BJ (cell line): ENCODE results near the gene BLOC1S1. TPM values are rescaled to one million over a fixed set of nuclear protein-coding genes. Genes with fewer than 3 reads are reported as not detected.

ENCODE experiments used
- CTCF ChIA-PET: fragments of 350-600 bp; formaldehyde crosslinking; extraction: SDS; loops from one replicate; lab custom pipeline; 2021; ENCODE audit warnings: antibody characterized with exemption, inconsistent platforms; lab: Yijun Ruan, JAX
- POLR2A ChIA-PET: fragments of 300-600 bp; sonication (Branson Sonifier 250); formaldehyde crosslinking; extraction: SDS; loops from one replicate; lab custom pipeline; 2021; ENCODE audit warnings: antibody characterized with exemption; lab: Charles Lee
- DNase-seq: peaks from one replicate; pipeline ENCODE4 v3.0.0-alpha.2; 2011; ENCODE audit warnings: low read depth
- H3K27me3 ChIP-seq: 2 replicates; pipeline ENCODE4 v1.6.0; 2011; ENCODE audit warnings: low read length; ENCODE audit not compliant: control insufficient read depth, insufficient read depth
- H3K36me3 ChIP-seq: 2 replicates; pipeline ENCODE4 v1.5.1; 2011; ENCODE audit warnings: low read length; ENCODE audit not compliant: control insufficient read depth, insufficient read depth
- H3K4me3 ChIP-seq: 2 replicates; pipeline ENCODE4 v1.5.1; 2011; ENCODE audit warnings: low read depth, mild to moderate bottlenecking, control low read depth, low read length
- CTCF ChIP-seq: IDR thresholded peaks from 2 replicates; pipeline ENCODE4 v1.5.1; 2011; ENCODE audit warnings: low read depth, mild to moderate bottlenecking, control low read depth, inconsistent platforms, low read length, moderate library complexity; ENCODE audit not compliant: insufficient read depth
- polyA plus RNA-seq: library from polyadenylated mRNA; depleted of rRNA; stranded (reverse); fragments of >200 nt; gene quantifications from 2 replicates; pipeline ENCODE4 v1.2.3, GENCODE V29; 2011

Gene BLOC1S1
- polyA plus RNA-seq, 1 experiment = 172 TPM

- CTCF ChIA-PET = interaction anchor here (0.7 to 1.9 kb wide), 3 partner anchors 11 to 44 kb away, joined by 3 to 5 read pairs (median 3); no protein-coding TSS in a partner anchor
- POLR2A ChIA-PET = no interaction called here
- DNase-seq = no peak
- no peak for TF ChIP-seq CTCF
- Histone ChIP-seq H3K27me3 (no peaks in the 10 kb centered on the region), H3K4me3 (no peak overlapping the region), H3K36me3 (no peaks in the 10 kb centered on the region)
These were observed 15.4 kb upstream of the BLOC1S1 start for GRCh38 chr12:55700255-55701018.

DNA sequence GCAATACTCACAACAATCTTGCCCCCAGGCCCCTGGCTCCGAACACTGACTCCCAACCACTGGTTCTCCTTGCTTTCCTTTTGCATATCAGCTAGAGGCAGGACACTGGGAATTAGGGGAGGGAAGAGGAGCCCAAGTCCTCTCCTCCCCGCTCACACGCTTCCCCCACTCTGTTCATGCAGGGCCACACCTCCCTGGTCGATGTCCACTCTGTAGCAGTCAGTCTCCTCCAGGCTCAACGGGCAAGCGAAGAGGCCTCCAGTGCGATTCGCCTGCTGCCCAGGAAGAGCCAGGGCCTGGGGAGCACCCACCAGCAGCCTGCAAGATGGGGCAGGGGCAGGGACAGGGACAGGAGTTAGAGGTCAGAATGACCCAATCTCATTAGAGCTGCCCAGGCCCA, 13.0 kb upstream of the BLOC1S1 start:
- ChIA-PET CTCF (interaction anchor here (1.0 kb wide), 1 partner anchor 8 kb away, joined by 4 read pairs; no protein-coding TSS in a partner anchor), POLR2A (no interaction called here)
- Histone ChIP-seq H3K36me3 (no peaks in the 10 kb centered on the region), H3K27me3 (no peaks in the 10 kb centered on the region), H3K4me3 (no peak overlapping the region)
- no peak for DNase-seq
- no peak for TF ChIP-seq CTCF

DNA sequence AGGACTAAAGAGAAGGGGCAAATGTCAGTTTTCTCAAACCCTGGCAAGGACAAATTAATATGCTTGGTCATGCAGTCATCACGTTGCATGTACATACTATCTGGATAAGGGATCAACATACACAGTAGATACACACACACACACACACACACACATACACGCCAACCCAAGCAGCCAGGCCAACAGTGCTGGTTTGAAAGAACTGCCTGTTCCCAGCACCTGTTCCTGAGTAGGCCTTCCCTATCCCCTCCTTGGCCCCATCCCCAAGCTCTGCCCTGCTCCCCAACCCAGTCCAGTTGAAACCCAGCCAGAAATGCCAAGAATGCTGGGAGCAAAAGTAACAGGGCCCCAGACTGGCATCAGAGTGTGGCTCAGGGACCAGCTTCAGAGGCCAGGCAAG, 12.6 kb upstream of the BLOC1S1 start:
- TF ChIP-seq CTCF = no peak
- DNase-seq = no peak
- Histone ChIP-seq H3K4me3 (no peak overlapping the region), H3K36me3 (no peaks in the 10 kb centered on the region), H3K27me3 (no peaks in the 10 kb centered on the region)
- CTCF ChIA-PET = interaction anchor here (1.0 kb wide), 2 partner anchors 9 to 22 kb away, joined by 4 to 5 read pairs; a partner anchor contains a TSS
- POLR2A ChIA-PET = no interaction called here

DNA sequence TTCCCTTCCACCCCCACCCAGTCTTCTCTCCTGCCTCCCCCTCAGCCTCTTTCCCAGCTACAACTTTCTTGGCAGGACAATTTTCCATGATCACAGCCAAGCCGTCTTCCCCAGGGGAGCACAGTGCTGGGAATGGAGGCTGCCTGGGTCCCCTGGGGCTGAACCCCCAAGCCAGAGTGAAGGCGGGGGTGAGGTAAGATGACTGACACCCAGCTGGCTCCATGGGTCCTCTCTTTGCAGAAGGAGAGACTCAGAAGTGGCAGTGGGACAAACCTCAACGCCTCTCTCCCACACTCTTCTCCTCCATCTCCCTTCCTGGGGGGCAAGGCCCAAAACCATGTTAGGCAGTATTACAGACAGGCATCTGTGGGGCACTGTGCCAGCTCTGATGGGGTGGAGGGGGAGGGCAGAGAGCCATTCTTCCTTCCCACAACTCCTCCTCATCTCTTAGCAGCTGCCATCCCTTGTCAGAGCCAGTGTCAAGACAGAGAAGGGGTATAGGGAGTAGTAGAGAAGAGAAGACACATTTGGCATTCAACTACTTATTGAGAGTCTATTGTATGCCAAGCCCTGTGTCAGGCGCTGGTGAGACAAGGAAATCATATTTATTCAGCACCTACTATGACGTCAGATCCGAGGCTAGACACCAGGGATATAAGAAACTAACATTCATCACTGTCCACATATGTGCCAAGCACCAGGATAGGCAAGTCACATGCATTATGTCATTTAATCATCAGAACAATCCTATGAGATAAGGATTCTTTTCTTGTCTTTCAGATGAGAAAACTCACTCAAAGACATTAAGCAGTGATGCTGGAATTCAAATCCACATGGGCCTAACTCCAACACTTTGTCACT, 11.7 kb upstream of the BLOC1S1 start:
- Histone ChIP-seq H3K27me3 (0 out of 2 replicates have a peak, but pooled peaks cover 2% of the 10 kb centered on the region), H3K36me3 (no peaks in the 10 kb centered on the region), H3K4me3 (no peak overlapping the region)
- ChIA-PET POLR2A (no interaction called here), CTCF (interaction anchor here (1.0 kb wide), 2 partner anchors 9 to 23 kb away, joined by 4 to 5 read pairs; a partner anchor contains a TSS)
- TF ChIP-seq CTCF = no peak
- DNase-seq = no peak
